Astrocyte of the hippocampus (primary cell): Measurements from ENCODE around the gene LMAN2.
"Not testable (repeated sequence)": the region's sequence is repeated elsewhere in the genome, so short reads cannot be mapped to it uniquely, and the experiment has no call there.

Experiments used
- DNase-seq: peaks from one replicate; pipeline ENCODE4 v3.0.0; 2011; ENCODE audit warnings: low read depth, low spot score

The LMAN2 gene

GRCh38 chr5:177365845-177366527 is 14.5 kb upstream of the LMAN2 start:
- no peak for DNase-seq

DNA sequence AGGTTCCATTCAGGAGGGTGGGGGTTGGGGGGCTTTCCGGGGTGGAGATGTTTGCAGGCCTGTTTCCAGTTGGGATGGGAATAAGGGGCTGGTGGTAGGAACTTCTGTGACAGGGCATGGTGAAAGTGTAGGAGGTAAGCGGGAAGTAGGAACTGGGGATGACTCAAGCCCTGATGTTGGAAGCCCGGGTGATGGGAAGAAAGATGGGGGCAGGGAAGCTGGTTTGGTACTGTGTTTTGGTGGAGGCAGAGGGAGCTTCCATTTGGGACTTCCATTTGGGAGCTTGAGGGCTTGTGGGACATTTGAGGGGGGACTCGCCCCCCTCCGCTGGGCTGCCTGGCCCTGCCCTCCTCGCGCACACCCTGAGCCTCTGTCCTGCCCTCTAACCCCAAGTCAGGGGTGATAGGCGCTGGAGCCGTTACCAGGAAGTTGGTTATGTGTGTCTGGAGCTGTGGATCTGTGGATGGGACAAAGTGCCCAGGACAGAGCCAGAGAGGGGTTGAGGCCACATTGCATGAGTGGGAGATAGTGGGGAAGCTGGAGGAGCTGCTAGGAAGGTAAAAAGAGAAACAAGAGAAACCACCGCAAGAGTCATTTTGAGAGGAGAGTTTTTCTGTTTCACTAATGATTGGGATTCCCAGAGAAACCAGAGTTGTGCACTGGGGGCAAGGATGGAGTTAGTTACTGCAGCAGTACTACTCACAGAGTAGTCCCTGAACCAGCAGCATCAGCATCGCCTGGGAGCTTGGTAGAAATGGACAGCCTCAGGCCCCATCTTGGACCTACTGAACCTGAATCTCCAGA is 12.9 kb upstream of the LMAN2 start:
- DNase-seq, result no peak

DNA sequence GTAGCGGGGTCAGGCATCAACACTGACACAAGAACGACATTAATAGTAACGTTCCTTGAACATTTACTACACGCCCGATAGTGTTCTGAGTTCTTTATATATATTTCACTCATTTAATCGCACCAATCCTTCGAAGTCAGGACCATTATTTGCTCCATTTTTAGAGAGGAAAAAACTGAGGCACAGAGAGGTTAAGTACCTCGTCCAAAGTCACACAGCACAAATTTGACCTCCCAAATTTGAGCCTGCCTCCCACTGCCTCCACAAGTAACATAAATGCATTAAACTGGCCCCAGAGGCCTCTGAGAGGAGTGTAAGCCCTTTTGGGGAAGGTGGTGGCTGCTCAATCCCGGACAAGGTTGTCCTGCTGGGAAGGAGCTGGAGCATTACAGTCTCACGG is 12.1 kb upstream of the LMAN2 start:
- no peak for DNase-seq

GRCh38 chr5:177362610-177363507 is 11.4 kb upstream of the LMAN2 start:
- peak; percentile 55 for DNase-seq

DNA sequence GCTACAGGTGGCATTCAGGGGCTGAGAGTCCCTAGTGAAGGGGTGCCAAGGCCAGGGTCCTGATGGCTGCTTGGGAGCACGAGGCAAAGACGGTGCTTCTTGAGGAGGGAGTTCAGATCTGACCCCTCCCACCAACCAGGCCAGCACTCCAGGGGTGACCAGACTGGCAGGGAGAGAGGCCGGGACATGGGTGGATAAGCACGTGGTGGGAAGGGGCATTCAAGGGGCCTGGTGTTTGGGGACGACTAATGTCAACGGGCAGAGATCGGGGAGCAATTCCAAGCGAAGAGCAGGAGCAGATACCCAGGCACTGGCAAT is 10.8 kb upstream of the LMAN2 start:
- no peak for DNase-seq

DNA sequence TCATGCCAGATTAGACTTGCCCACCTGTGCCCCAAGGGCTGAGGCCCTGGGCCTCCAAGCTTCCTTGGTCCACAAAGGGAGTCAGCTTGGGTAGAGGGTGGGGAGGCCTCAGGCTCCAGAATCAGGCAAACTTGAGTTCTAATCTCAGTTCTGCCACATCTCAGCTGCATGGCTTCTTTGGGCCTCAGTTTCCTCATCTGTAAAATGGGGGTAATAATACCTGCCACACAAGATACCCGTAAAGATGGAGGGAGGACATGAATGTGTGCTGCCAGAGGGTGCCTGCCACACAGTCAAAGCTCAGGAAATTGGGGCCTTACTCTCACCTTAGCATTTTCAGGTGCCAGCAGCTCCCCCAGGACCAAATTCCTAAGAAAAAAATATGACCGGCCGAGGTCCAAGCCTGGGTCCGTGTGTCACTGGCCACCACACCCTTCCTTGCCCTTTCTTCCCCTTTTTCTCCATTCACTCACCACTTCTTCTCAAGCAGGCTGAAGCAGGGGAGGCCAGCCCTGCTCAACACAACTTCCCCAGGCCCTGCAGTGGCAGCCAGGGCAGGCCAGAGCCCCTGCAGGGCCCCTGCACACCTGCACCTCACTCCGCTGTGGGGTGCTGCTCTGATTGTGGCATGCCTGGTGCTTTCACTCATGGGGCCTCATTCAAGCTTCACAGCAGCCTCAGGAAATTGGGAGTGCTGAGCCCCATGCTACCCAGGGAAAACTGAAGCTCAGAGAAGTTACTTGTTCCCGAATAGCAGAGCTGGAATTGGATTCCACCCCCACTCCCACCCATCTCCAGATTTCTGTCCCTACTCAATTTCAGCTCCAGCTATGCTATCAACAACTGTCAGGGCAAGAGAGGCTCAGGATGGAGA is 10.2 kb upstream of the LMAN2 start:
- DNase-seq, result no peak

GRCh38 chr5:177360740-177361139 is 9.3 kb upstream of the LMAN2 start:
- not testable (repeated sequence) for DNase-seq

DNA sequence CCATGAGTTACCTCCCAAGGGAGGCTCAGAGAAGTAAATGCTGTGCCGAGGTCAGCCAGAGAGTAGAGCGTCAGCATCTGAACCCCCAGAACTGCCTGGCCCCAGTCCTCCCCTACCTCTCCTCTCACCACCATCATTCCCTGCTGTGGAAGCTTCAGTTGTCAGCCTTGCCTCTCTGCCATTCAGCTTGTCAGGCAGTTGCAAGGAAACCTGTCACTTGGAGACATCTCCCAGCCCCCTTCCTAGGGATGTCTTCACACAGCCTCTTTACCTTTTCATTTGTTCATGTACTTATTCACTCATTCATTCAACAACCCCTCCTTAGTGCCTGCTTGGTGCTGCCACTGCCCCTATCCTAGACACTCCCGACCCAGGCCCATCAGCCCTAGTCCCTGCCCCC is 8.4 kb upstream of the LMAN2 start:
- DNase-seq, result no peak

DNA sequence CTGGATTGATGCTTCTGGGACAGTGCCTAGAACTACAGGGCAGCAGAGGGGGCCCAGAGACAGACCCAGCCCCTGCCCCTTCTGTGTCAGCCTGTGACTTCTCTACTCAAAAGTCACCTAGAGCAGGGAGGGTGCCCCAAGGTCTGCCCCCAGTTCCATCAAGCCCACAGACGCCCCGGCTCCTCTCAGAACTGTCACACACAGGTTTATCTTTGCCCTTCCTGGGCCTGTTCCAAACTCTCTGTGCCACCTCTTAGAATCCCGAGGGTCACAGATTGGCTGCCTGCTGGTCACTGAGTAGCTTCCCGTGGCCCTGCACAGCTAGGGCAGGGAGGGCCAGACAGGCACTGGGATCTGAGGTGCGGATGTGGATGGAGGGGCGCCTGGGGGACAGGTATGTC is 8.0 kb upstream of the LMAN2 start:
- DNase-seq, result no peak

- DNase-seq, result no peak
Observed at GRCh38 chr5:177358370-177358819, 6.9 kb upstream of the LMAN2 start.

DNA sequence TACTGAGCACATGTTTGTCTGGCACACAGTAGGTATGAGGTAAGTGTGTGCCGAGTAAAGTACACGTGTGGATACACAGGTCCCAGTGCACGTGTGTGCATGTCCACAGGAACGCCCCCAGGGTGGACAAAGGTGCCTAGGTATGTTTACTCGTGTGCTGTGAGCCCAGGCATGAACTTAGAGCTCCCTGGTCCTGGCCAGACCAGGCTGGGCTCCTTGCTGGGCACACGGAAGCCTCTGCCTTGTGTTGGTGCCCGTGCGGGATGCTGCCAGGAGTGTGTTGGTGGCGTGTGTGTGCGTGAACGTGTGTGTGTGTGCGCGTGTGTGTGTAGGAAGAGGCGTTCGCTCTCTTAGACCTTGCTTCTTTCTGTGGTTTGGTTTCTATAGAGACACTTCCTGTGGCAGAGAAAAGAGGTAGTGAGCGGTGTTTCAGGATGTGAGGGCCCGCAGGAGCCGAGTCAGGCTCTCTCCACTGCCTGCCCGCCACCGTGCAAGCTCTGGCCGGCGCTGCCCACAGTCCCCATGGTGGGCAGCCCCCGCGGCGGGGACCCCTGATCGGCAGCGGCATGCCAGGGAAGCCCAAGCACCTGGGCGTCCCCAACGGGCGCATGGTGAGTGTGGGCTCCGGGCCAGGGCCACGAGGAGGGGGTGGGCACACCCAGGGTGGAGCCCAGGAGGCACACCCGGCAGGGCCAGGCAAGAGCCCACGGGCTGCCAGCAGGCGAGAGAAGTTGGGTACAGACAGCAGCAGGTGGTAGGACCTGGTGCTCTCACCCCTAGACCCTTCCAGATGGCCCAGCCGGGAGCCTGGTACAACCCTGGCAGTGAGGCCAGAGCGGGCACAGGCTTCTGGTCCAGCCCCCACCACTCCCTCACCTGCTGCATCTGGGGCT is 6.2 kb upstream of the LMAN2 start, which contains the start of gene RGS14:
Gene RGS14 (plus strand): TSS at position 466 of the 893 bp plus-strand sequence. CDS start 101 bp downstream, at position 567.
- peak; percentile 29 for DNase-seq

DNA sequence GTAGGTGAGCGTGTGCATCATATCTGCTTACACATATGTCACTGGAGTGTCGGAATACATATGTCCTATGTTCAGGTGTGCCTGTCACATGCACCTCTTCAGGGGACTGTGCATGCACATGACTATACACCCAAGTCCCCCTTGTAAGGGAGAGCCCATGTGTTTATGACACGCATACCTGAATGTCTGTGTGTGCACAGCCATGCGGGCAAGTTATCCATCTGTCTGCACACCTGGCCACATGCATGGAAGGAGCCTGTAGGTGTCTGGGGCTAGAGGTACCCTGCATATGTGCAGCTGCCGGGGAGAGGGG is 5.6 kb upstream of the LMAN2 start:
- DNase-seq, result no peak

- DNase-seq, result no peak
Observed at GRCh38 chr5:177356746-177357145, 5.3 kb upstream of the LMAN2 start.

DNA sequence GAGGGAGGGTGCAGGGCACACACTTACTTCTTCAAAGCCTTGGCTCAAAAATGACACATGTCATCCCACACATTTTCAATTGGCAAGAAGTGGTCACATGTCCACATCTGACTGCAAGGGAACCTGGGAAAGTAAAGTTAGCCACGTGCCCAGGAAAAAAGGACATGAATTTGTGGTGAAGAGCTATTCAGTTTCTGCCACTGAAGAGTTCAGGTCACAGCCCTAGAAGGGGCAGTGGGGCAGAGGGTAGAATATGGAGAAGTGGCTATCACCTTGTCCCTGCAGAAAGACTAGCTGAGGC is 4.3 kb upstream of the LMAN2 start:
- DNase-seq, result no peak

DNA sequence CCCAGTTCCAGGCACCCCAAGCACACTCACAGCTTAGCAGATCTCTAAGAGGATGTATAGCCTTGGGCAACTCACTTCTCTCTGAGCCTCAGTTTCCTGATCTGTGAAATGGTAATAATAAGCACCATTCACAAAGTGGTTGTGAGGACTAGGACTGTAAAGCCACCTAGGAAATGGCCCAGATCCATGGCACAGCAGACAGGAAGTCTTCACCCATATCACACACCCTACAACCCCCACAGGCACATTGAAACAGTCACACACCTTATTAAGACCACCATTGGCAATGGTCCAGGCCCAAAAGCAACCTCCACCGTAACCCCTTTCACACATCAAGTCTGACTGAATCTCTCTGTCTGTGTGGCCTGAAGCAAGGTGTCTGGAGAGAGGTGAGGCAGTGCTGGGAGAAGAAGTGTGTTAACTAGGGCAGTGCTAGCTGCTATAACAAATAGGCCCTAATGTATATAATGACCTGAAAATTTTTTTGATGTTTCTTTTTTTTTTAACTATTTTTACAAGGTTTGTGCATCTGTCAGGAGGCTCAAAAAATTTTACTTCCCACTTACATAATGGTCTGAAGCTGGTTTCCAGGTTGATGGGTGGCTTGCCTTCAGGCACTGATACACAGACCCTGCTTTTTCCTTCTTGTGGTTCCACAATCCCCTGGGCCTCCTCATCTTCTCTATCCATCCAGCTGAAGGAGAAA is 3.8 kb upstream of the LMAN2 start:
- no peak for DNase-seq

- no peak for DNase-seq
Observed at GRCh38 chr5:177354711-177355110, 3.2 kb upstream of the LMAN2 start.

GRCh38 chr5:177354256-177354655 is 2.8 kb upstream of the LMAN2 start:
- no peak for DNase-seq

DNA sequence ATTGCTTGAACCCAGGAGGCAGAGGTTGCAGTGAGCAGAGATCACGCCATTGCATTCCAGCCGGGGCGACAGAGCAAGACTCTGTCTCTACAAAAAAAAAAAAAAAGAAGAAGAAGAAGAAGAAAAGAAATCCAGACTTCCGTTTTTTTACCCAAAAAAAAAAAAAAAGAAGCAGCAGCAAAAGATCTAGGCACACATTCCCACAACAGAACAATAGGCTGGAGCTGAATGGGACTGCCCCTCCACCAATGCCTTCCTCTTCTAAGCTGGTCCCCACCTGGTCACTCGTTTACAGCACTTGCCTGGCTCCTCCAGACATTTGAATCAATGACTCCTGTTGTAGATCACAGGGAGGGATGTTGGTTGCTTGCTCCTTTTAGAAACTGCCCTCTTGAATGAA is 1.6 kb upstream of the LMAN2 start:
- DNase-seq, result no peak

- no peak for DNase-seq
Observed at GRCh38 chr5:177350776-177351391, 584 bp downstream of the LMAN2 start.

GRCh38 chr5:177349762-177350161 is 1.7 kb downstream of the LMAN2 start:
- DNase-seq, result no peak
